K562 (cell line): ENCODE data around the gene MMRN2. TPM values are rescaled to one million over a fixed set of nuclear protein-coding genes. Genes with fewer than 3 reads are reported as not detected.

Experiments
- ATAC-seq: fragments of 200-7000 bp; cut with Tn5 transposase; 3 replicates; pipeline ENCODE4 v1.9.1; 2020; ENCODE audit warnings: moderate library complexity
- BruUV-seq: library from RNA; stranded (reverse); fragments of 400-500 nt; replicated peaks from 2 replicates; lab custom pipeline; 2021; lab: Mats Ljungman, UMichigan
- CTCF ChIA-PET: fragments of 300-600 bp; formaldehyde crosslinking; extraction: SDS; loops from one replicate; lab custom pipeline; 2021; ENCODE audit warnings: low intra/inter-chr PET ratio; lab: Yijun Ruan, JAX
- POLR2A ChIA-PET: fragments of 300-600, 350-650 bp; sonication (Branson Sonifier 250); formaldehyde crosslinking; extraction: SDS; loops from one replicate; lab custom pipeline; 2021; ENCODE audit warnings: antibody characterized with exemption, inconsistent platforms; lab: Yijun Ruan, JAX
- DNase-seq, 4 experiments: peaks; one replicate each; pipeline versions ENCODE4 v3.0.0 to v3.0.0-alpha.2; 2011 to 2018; ENCODE audit warnings: low spot score in 3 of 4, mixed read lengths in 3 of 4; ENCODE audit errors: extremely low read depth in 1 of 4
- FAIRE-seq: peaks from 2 replicates; lab custom pipeline; 2011; peaks lifted over from hg19 to GRCh38; lab: Jason Lieb, UNC
- H2AFZ ChIP-seq: 2 replicates; pipeline ENCODE4 v1.6.0; 2011; ENCODE audit warnings: low read depth, low read length, control low read depth, inconsistent platforms
- H3K27ac ChIP-seq: fragments of 200-600 bp; 3 replicates; pipeline ENCODE4 v1.8.0; 2011; ENCODE audit warnings: low read depth, mild to moderate bottlenecking, control low read depth, inconsistent platforms, low read length, moderate library complexity, mixed read lengths; ENCODE audit errors: extremely low read depth
- H3K27me3 ChIP-seq, 2 experiments: fragments of 300-600 bp in 1 of 2; 2 replicates in 1 of 2; 3 replicates in 1 of 2; pipeline versions ENCODE4 v1.6.0 to v1.8.0; 2011; ENCODE audit warnings: inconsistent platforms in 2 of 2, low read length in 2 of 2, mild to moderate bottlenecking in 1 of 2, mixed read lengths in 1 of 2, moderate library complexity in 1 of 2; ENCODE audit not compliant: control insufficient read depth in 2 of 2, insufficient read depth in 2 of 2
- H3K36me3 ChIP-seq: fragments of 300-600 bp; 3 replicates; pipeline ENCODE4 v1.8.0; 2011; ENCODE audit warnings: mild to moderate bottlenecking, low read length, inconsistent platforms; ENCODE audit not compliant: control insufficient read depth, insufficient read depth
- H3K4me1 ChIP-seq, 2 experiments: fragments of 200-600 bp in 1 of 2; replicated peaks in 1 of 2; 2 replicates in 1 of 2; 3 replicates in 1 of 2; pipeline versions ENCODE4 v1.5.1 to v1.8.0; 2011; ENCODE audit warnings: inconsistent platforms in 2 of 2, low read length in 2 of 2, mild to moderate bottlenecking in 1 of 2, mixed read lengths in 1 of 2, moderate library complexity in 1 of 2; ENCODE audit not compliant: control insufficient read depth in 2 of 2, insufficient read depth in 2 of 2
- H3K4me2 ChIP-seq: 2 replicates; pipeline ENCODE4 v1.6.1; 2011; ENCODE audit warnings: low read length, control low read depth, inconsistent platforms, mixed read lengths; ENCODE audit not compliant: insufficient read depth
- H3K4me3 ChIP-seq: fragments of 200-600 bp; sonication (generic), shearing (Covaris generic); 2 replicates; pipeline ENCODE4 v1.5.1; 2016; ENCODE audit warnings: control low read depth, inconsistent platforms
- H3K79me2 ChIP-seq: fragments of 200-600 bp; 3 replicates; pipeline ENCODE4 v1.8.0; 2011; ENCODE audit warnings: low read length, inconsistent platforms; ENCODE audit not compliant: control insufficient read depth, insufficient read depth
- H3K9ac ChIP-seq, 2 experiments: 2 replicates each; pipeline versions ENCODE4 v1.6.0 to v1.6.1; 2011; ENCODE audit warnings: low read depth in 2 of 2, low read length in 2 of 2, control low read depth in 1 of 2, inconsistent platforms in 1 of 2, mild to moderate bottlenecking in 1 of 2, mixed read lengths in 1 of 2; ENCODE audit not compliant: insufficient read depth in 1 of 2
- H3K9me1 ChIP-seq: one replicate; pipeline ENCODE4 v1.6.0; 2011; ENCODE audit warnings: inconsistent platforms, mild to moderate bottlenecking, low read length, moderate library complexity; ENCODE audit not compliant: control insufficient read depth, insufficient read depth
- H3K9me3 ChIP-seq: replicated peaks from 2 replicates; pipeline ENCODE4 v1.5.1; 2011; ENCODE audit warnings: low read depth, low read length, inconsistent platforms; ENCODE audit not compliant: control insufficient read depth, insufficient read depth
- H4K20me1 ChIP-seq: replicated peaks from 2 replicates; pipeline ENCODE4 v1.6.1; 2011; ENCODE audit warnings: low read length, inconsistent platforms, mixed read lengths; ENCODE audit not compliant: control insufficient read depth, insufficient read depth
- CTCF ChIP-seq, 3 experiments: IDR thresholded peaks in 2 of 3; conservative IDR thresholded peaks in 1 of 3; 2 replicates each; pipeline ENCODE4 v1.5.1; 2011 to 2012; ENCODE audit warnings: low read length in 3 of 3, mild to moderate bottlenecking in 3 of 3, control low read depth in 2 of 3, improper control_type of control experiment in 1 of 3, inconsistent platforms in 1 of 3, low read depth in 1 of 3, mixed read lengths in 1 of 3, moderate library complexity in 1 of 3; ENCODE audit not compliant: insufficient read depth in 2 of 3
- RAD21 ChIP-seq, 2 experiments: fragments of 250-450 bp in 1 of 2; fragments of 450-650 bp in 1 of 2; sonication (Bioruptor Pico) in 1 of 2; formaldehyde crosslinking in 1 of 2; IDR thresholded peaks in 1 of 2; conservative IDR thresholded peaks in 1 of 2; 2 replicates each; pipeline versions ENCODE4 v1.4.0 to v1.8.0; 2020 to 2022; ENCODE audit warnings: mild to moderate bottlenecking in 2 of 2, moderate library complexity in 1 of 2
- ZNF398 ChIP-seq: fragments of 250-450 bp; sonication (Bioruptor Pico); IDR thresholded peaks from 2 replicates; pipeline ENCODE4 v1.8.0; 2021; ENCODE audit warnings: moderate library complexity, mild to moderate bottlenecking, inconsistent platforms
- WGBS: fragments of 100-300 bp; shearing (Covaris generic); methylation state at CpG from one replicate; pipeline ENCODE4 v1.1.6; 2016; ENCODE audit warnings: low coverage, mixed read lengths; ENCODE audit not compliant: insufficient coverage; ENCODE audit errors: missing lambda C conversion rate; 5-methylcytosine and 5-hydroxymethylcytosine counted together
- in situ Hi-C: fragments of 300-500 bp; cut with MboI; formaldehyde crosslinking; loops from 4 replicates; pipeline ENCODE4 v1.15.0; 2018; ENCODE audit warnings: inconsistent platforms, mixed read lengths
- intact Hi-C: fragments of 100-400 bp; cut with micrococcal nuclease; formaldehyde crosslinking; loops from 2 replicates; pipeline ENCODE4 v1.14.2; 2022
- polyA plus RNA-seq, 8 experiments: library from polyadenylated mRNA; depleted of rRNA in 4 of 8; stranded (reverse) in 5 of 8; unstranded in 3 of 8; fragments of >200 nt; fragmentation: Nextera tagmentation in 2 of 8; fragmentation: Illumina TruSeq in 1 of 8; extraction: Ambion mirVana in 2 of 8; extraction: Trizol in 1 of 8; gene quantifications; 2 replicates each; pipeline versions ENCODE4 v1.2.1 to v1.2.3, GENCODE V29; 2011 to 2014; ENCODE audit warnings: inconsistent platforms in 1 of 8, missing spikeins in 1 of 8
- total RNA-seq, 7 experiments: library from RNA; depleted of rRNA in 6 of 7; stranded (reverse); fragments of >200 nt in 6 of 7; fragmentation: Illumina TruSeq in 2 of 7; extraction: Trizol in 2 of 7; gene quantifications; 2 replicates each; pipeline versions ENCODE4 v1.2.1 to v1.2.3, GENCODE V29; 2011 to 2021; ENCODE audit warnings: low replicate concordance in 1 of 7
- TF ChIP-seq, protein P1 (sequence below), 2 experiments: fragments of 450-650 bp; formaldehyde crosslinking in 1 of 2; IDR thresholded peaks; 2 replicates each; pipeline versions ENCODE4 v1.4.0 to v1.6.1; 2014 to 2020; ENCODE audit warnings: mild to moderate bottlenecking in 2 of 2, borderline replicate concordance in 1 of 2, low read depth in 1 of 2

The MMRN2 gene
- total and polyA plus RNA-seq, 9 of the 15 experiments (the other 6 are each of a cell fraction or from before 2014, with no cell fraction given): 0.07 to 2.0 (median 1.2) TPM

DNA sequence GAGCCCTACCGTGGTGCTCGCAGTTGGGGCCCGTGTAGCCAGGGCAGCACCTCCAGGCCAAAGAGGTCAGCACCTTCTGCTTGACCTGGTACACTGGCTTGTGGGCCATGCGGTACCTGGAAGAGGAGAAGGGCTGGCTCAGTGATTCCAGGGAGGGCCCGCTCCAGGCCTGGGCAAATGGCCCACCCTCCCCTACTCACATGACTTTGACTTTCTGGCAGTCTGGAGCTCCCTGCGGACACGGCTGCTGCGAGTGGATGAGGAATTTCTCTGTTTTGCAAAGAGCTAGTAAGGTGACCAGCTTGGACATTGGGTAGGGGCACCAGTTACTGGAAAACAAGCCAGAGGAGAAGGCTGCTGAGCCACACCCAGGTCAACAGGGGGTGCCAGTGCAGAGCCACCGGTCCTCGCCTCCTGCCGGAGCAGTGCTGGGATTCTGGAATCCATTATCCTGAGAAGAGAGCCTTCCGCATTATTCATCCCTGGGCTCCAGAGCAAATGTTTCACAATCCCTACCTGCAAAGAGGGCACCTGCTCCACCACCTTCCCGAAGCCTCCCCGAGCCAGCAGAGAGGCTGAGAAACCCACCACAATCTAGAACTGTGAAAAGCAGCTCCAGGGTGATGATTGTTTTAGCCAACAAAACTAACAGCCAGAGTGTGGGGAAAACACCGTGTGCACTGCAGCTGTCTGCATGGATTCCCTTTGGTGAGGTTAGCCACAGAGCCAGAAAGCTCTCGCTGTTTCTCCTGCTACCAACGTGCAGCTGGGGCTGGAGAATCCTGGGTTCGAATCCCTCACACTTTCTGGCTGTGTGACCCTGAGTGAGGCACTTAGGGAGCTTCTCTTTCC, 11.8 kb downstream of the MMRN2 start:
- in situ Hi-C loops: no loop called here
- H3K27me3 ChIP-seq: no peaks in the 10 kb centered on the region
- CTCF ChIA-PET: no interaction called here
- WGBS: 62% methylated on average over 9 of the region's 18 CpGs
- intact Hi-C loops: no loop called here
- TF ChIP-seq, protein P1, sequence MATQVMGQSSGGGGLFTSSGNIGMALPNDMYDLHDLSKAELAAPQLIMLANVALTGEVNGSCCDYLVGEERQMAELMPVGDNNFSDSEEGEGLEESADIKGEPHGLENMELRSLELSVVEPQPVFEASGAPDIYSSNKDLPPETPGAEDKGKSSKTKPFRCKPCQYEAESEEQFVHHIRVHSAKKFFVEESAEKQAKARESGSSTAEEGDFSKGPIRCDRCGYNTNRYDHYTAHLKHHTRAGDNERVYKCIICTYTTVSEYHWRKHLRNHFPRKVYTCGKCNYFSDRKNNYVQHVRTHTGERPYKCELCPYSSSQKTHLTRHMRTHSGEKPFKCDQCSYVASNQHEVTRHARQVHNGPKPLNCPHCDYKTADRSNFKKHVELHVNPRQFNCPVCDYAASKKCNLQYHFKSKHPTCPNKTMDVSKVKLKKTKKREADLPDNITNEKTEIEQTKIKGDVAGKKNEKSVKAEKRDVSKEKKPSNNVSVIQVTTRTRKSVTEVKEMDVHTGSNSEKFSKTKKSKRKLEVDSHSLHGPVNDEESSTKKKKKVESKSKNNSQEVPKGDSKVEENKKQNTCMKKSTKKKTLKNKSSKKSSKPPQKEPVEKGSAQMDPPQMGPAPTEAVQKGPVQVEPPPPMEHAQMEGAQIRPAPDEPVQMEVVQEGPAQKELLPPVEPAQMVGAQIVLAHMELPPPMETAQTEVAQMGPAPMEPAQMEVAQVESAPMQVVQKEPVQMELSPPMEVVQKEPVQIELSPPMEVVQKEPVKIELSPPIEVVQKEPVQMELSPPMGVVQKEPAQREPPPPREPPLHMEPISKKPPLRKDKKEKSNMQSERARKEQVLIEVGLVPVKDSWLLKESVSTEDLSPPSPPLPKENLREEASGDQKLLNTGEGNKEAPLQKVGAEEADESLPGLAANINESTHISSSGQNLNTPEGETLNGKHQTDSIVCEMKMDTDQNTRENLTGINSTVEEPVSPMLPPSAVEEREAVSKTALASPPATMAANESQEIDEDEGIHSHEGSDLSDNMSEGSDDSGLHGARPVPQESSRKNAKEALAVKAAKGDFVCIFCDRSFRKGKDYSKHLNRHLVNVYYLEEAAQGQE (IDR thresholded peaks at IDR 0.05; ENCODE audit: borderline replicate concordance): peak; percentile 54; the same call in 1 of the 2 replicates
- TF ChIP-seq, protein P1 (CRISPR knock-in tag; IDR thresholded peaks at IDR 0.05; ENCODE audit: low read depth): no peak
- peak in 1 of 2 experiments; percentile 67; a peak in 2 of 4 replicates for TF ChIP-seq RAD21 (CRISPR knock-in tag; conservative IDR thresholded peaks at IDR 0.05 in 1 of 2, IDR thresholded peaks at IDR 0.05 in 1 of 2)
- peak; percentile 48 to 53 (median 51) for TF ChIP-seq CTCF (IDR thresholded peaks at IDR 0.05 in 2 of 3, conservative IDR thresholded peaks at IDR 0.05 in 1 of 3; ENCODE audit: insufficient read depth in 2 of 3, low read depth in 1 of 3, low read length in 3 of 3)
- no peak for TF ChIP-seq ZNF398 (CRISPR knock-in tag)
- TF ChIP-seq, all 486 proteins: peak for 3
- H3K79me2 ChIP-seq: no peaks in the 10 kb centered on the region
- BruUV-seq: no TSS peak
- H3K4me2 ChIP-seq: no peak overlapping the region
- H3K27ac ChIP-seq: no peak overlapping the region
- no peak overlapping the region for H3K4me3 ChIP-seq
- POLR2A ChIA-PET: no interaction called here
- ATAC-seq (peak; percentile 68), DNase-seq (peak in 1 of 4 experiments; percentile 19), FAIRE-seq (peak; percentile 54)
- peaks cover 0 to 15% of the 10 kb centered on the region in 2 experiments; a peak in 2 of 5 replicates for H3K4me1 ChIP-seq
- H4K20me1 ChIP-seq: no peaks in the 10 kb centered on the region
- H2AFZ ChIP-seq: no peak overlapping the region
- H3K9me1 ChIP-seq: no peaks in the 10 kb centered on the region
- H3K9me3 ChIP-seq: no peaks in the 10 kb centered on the region
- peak overlapping the region in 1 of 2 experiments; percentile 52; a peak in 2 of 4 replicates for H3K9ac ChIP-seq
- H3K36me3 ChIP-seq: no peaks in the 10 kb centered on the region
